H9 (cell line): Measurements from ENCODE around the gene MLLT6. TPM values are rescaled to one million over a fixed set of nuclear protein-coding genes. Genes with fewer than 3 reads are reported as not detected.

Source experiments
- DNase-seq: peaks from one replicate; pipeline ENCODE4 v3.0.0-alpha.2; 2017
- H2AFZ ChIP-seq: one replicate; pipeline ENCODE4 v1.6.1; 2013; ENCODE audit warnings: mild to moderate bottlenecking, low read length, control low read depth, moderate library complexity
- H2AK5ac ChIP-seq: 2 replicates; pipeline ENCODE4 v1.6.1; 2013; ENCODE audit warnings: low read length, control low read depth, mixed read lengths; ENCODE audit not compliant: insufficient read length
- H2BK120ac ChIP-seq: one replicate; pipeline ENCODE4 v1.6.1; 2013; ENCODE audit warnings: low read depth, mild to moderate bottlenecking, low read length, control low read depth, inconsistent platforms; ENCODE audit not compliant: poor library complexity, severe bottlenecking
- H2BK12ac ChIP-seq: 2 replicates; pipeline ENCODE4 v1.6.1; 2013; ENCODE audit warnings: low read length, control low read depth, mixed read lengths, low read depth; ENCODE audit not compliant: insufficient read length
- H2BK15ac ChIP-seq: 2 replicates; pipeline ENCODE4 v1.6.1; 2013; ENCODE audit warnings: low read depth, low read length, control low read depth
- H2BK20ac ChIP-seq: one replicate; pipeline ENCODE4 v1.6.1; 2013; ENCODE audit warnings: low read depth, mild to moderate bottlenecking, low read length, control low read depth, inconsistent platforms; ENCODE audit not compliant: poor library complexity, severe bottlenecking
- H2BK5ac ChIP-seq: 2 replicates; pipeline ENCODE4 v1.6.1; 2013; ENCODE audit warnings: low read length, control low read depth, mixed read lengths; ENCODE audit not compliant: insufficient read length
- H3K14ac ChIP-seq: 2 replicates; pipeline ENCODE4 v1.6.1; 2013; ENCODE audit warnings: low read length, control low read depth; ENCODE audit not compliant: insufficient read depth
- H3K18ac ChIP-seq: 2 replicates; pipeline ENCODE4 v1.6.1; 2013; ENCODE audit warnings: low read depth, mild to moderate bottlenecking, mixed read lengths, low read length, control low read depth; ENCODE audit not compliant: insufficient read length
- H3K23ac ChIP-seq: 2 replicates; pipeline ENCODE4 v1.6.1; 2013; ENCODE audit warnings: low read length, control low read depth, mixed read lengths, low read depth; ENCODE audit not compliant: insufficient read length
- H3K23me2 ChIP-seq: 2 replicates; pipeline ENCODE4 v1.6.1; 2013; ENCODE audit warnings: low read depth, mild to moderate bottlenecking, mixed read lengths, low read length, control low read depth; ENCODE audit not compliant: insufficient read length, poor library complexity, severe bottlenecking
- H3K27ac ChIP-seq: 2 replicates; pipeline ENCODE4 v1.5.1; 2013; ENCODE audit warnings: low read length, control low read depth, mixed read lengths, low read depth; ENCODE audit not compliant: insufficient read length
- H3K27me3 ChIP-seq: 2 replicates; pipeline ENCODE4 v1.6.1; 2013; ENCODE audit warnings: low read length, control low read depth, inconsistent platforms; ENCODE audit not compliant: insufficient read depth
- H3K4ac ChIP-seq: 2 replicates; pipeline ENCODE4 v1.6.1; 2013; ENCODE audit warnings: low read depth, mild to moderate bottlenecking, control low read depth, inconsistent platforms, low read length, moderate library complexity
- H3K4me1 ChIP-seq: 2 replicates; pipeline ENCODE4 v1.6.1; 2013; ENCODE audit warnings: low read length, control low read depth, inconsistent platforms; ENCODE audit not compliant: insufficient read depth
- H3K4me2 ChIP-seq: 2 replicates; pipeline ENCODE4 v1.6.1; 2013; ENCODE audit warnings: low read length, control low read depth, mixed read lengths; ENCODE audit not compliant: insufficient read length, insufficient read depth
- H3K56ac ChIP-seq: 2 replicates; pipeline ENCODE4 v1.6.1; 2013; ENCODE audit warnings: low read depth, mild to moderate bottlenecking, mixed read lengths, low read length, control low read depth; ENCODE audit not compliant: insufficient read length
- H3K79me1 ChIP-seq: 2 replicates; pipeline ENCODE4 v1.6.1; 2013; ENCODE audit warnings: low read depth, mild to moderate bottlenecking, moderate library complexity, low read length, control low read depth, inconsistent platforms; ENCODE audit not compliant: insufficient read depth, poor library complexity, severe bottlenecking
- H3K79me2 ChIP-seq: 2 replicates; pipeline ENCODE4 v1.6.1; 2013; ENCODE audit warnings: low read length, control low read depth, inconsistent platforms; ENCODE audit not compliant: insufficient read depth
- H3K9ac ChIP-seq: 2 replicates; pipeline ENCODE4 v1.6.1; 2013; ENCODE audit warnings: low read length, control low read depth, mixed read lengths; ENCODE audit not compliant: insufficient read length; ENCODE audit errors: extremely low read depth
- H3K9me3 ChIP-seq: one replicate; pipeline ENCODE4 v1.6.1; 2013; ENCODE audit warnings: low read depth, low read length, inconsistent platforms; ENCODE audit not compliant: control insufficient read depth
- H3T11ph ChIP-seq: one replicate; pipeline ENCODE4 v1.6.1; 2013; ENCODE audit warnings: mild to moderate bottlenecking, low read length, control low read depth, inconsistent platforms
- H4K20me1 ChIP-seq: one replicate; pipeline ENCODE4 v1.6.1; 2013; ENCODE audit not compliant: control insufficient read depth, insufficient read length, insufficient read depth
- H4K5ac ChIP-seq: 2 replicates; pipeline ENCODE4 v1.6.1; 2013; ENCODE audit warnings: low read depth, mild to moderate bottlenecking, mixed read lengths, low read length, control low read depth; ENCODE audit not compliant: insufficient read length
- H4K8ac ChIP-seq: replicated peaks from 2 replicates; pipeline ENCODE4 v1.6.1; 2013; ENCODE audit warnings: low read length, control low read depth, mixed read lengths, low read depth; ENCODE audit not compliant: insufficient read length
- H4K91ac ChIP-seq: 2 replicates; pipeline ENCODE4 v1.6.1; 2013; ENCODE audit warnings: low read depth, mild to moderate bottlenecking, moderate library complexity, mixed read lengths, low read length, control low read depth; ENCODE audit not compliant: insufficient read length
- H3K27ac Mint-ChIP-seq, 3 experiments: 2 replicates in 2 of 3; 3 replicates in 1 of 3; pipeline ENCODE4 v1.8.0; 2020 to 2021; ENCODE audit warnings: mixed read lengths in 3 of 3, mild to moderate bottlenecking in 1 of 3, moderate library complexity in 1 of 3
- H3K27me3 Mint-ChIP-seq: 2 replicates; pipeline ENCODE4 v1.8.0; 2021; ENCODE audit warnings: low read depth, mild to moderate bottlenecking, moderate library complexity, mixed read lengths
- H3K36me3 Mint-ChIP-seq, 3 experiments: 2 replicates in 2 of 3; 3 replicates in 1 of 3; pipeline ENCODE4 v1.8.0; 2020 to 2021; ENCODE audit warnings: low read depth in 3 of 3, mixed read lengths in 3 of 3; ENCODE audit not compliant: insufficient read depth in 1 of 3
- H3K4me1 Mint-ChIP-seq, 2 experiments: 2 replicates each; pipeline ENCODE4 v1.8.0; 2020; ENCODE audit warnings: mixed read lengths in 2 of 2
- H3K4me3 Mint-ChIP-seq, 2 experiments: 2 replicates in 1 of 2; 3 replicates in 1 of 2; pipeline ENCODE4 v1.8.0; 2020 to 2021; ENCODE audit warnings: mild to moderate bottlenecking in 2 of 2, mixed read lengths in 2 of 2, moderate library complexity in 1 of 2
- H3K9me3 Mint-ChIP-seq, 2 experiments: 2 replicates in 1 of 2; 3 replicates in 1 of 2; pipeline ENCODE4 v1.8.0; 2020; ENCODE audit warnings: mild to moderate bottlenecking in 2 of 2, mixed read lengths in 2 of 2, moderate library complexity in 1 of 2
- CTCF ChIP-seq: fragments of 200-600 bp; sonication (generic); conservative IDR thresholded peaks from 3 replicates; pipeline ENCODE4 v1.8.0; 2021; ENCODE audit warnings: antibody characterized with exemption, mild to moderate bottlenecking
- WGBS: extraction: QIAGEN DNeasy Blood & Tissue Kit; methylation state at CpG from one replicate; pipeline ENCODE4 v1.1.7; 2013; ENCODE audit warnings: missing lambda C conversion rate, low lambda C conversion rate, mixed read lengths; ENCODE audit not compliant: insufficient read length; ENCODE audit errors: extremely low coverage; 5-methylcytosine and 5-hydroxymethylcytosine counted together
- total RNA-seq: library from RNA; stranded (reverse); gene quantifications from 2 replicates; pipeline ENCODE4 v1.2.1, GENCODE V29; 2021

MLLT6 gene
- total RNA-seq, 1 experiment from 2014 or later: 26.4 TPM

GRCh38 chr17:38669520-38669919, 35.6 kb upstream of the MLLT6 start:
- Histone ChIP-seq H2AFZ (no peak overlapping the region), H2BK5ac (no peak overlapping the region), H4K8ac (no peak overlapping the region), H3K56ac (no peak overlapping the region), H3T11ph (no peak overlapping the region), H3K27me3 (peaks cover 57% of the 10 kb centered on the region), H3K23me2 (peaks cover 29% of the 10 kb centered on the region), H3K9ac (no peak overlapping the region), H3K14ac (no peak overlapping the region), H3K23ac (no peak overlapping the region), H3K4ac (no peak overlapping the region), H2AK5ac (no peak overlapping the region), H2BK120ac (no peak overlapping the region), H2BK15ac (no peak overlapping the region), H3K79me1 (no peaks in the 10 kb centered on the region), H2BK20ac (no peak overlapping the region), H2BK12ac (no peak overlapping the region), H4K91ac (no peak overlapping the region), H3K9me3 (no peaks in the 10 kb centered on the region), H3K4me1 (no peaks in the 10 kb centered on the region; the same call in none of the 2 replicates), H3K27ac (no peak overlapping the region), H3K79me2 (no peaks in the 10 kb centered on the region), H3K18ac (no peak overlapping the region), H4K5ac (no peak overlapping the region), H3K4me2 (no peak overlapping the region), H4K20me1 (no peaks in the 10 kb centered on the region)
- TF ChIP-seq CTCF: no peak
- WGBS: no CpG with 5 or more reads among the region's 6 CpGs
- Mint-ChIP-seq H3K9me3 (peaks cover 0 to 3% of the 10 kb centered on the region in 2 experiments; a peak in 1 of 5 replicates), H3K27ac (no peak overlapping the region), H3K27me3 (peaks cover 84% of the 10 kb centered on the region), H3K4me3 (peak overlapping the region in 1 of 2 experiments; percentile 47; a peak in 3 of 5 replicates), H3K36me3 (no peaks in the 10 kb centered on the region), H3K4me1 (peaks cover 29 to 47% of the 10 kb centered on the region in 2 experiments)
- no peak for DNase-seq
